Sigmoid colon (tissue), 7 donors: ENCODE results near the gene CYFIP2. TPM values are rescaled to one million over a fixed set of nuclear protein-coding genes. Genes with fewer than 3 reads are reported as not detected.

Experiments
- DNase-seq: peaks from one replicate; pipeline ENCODE4 v3.0.0-alpha.2; 2019
- H3K27ac ChIP-seq, 4 donors: fragments of 200-600 bp; sonication (generic); one replicate each; pipeline ENCODE4 v1.5.1; 2016 to 2019; ENCODE audit warnings: mild to moderate bottlenecking in 1 of 4
- H3K27me3 ChIP-seq, 3 donors: fragments of 200-600 bp; sonication (generic); one replicate each; pipeline ENCODE4 v1.5.1; 2019; ENCODE audit warnings: mild to moderate bottlenecking in 1 of 3
- H3K36me3 ChIP-seq, 4 donors: fragments of 200-600 bp; sonication (generic); one replicate each; pipeline ENCODE4 v1.5.1; 2016 to 2019
- H3K4me1 ChIP-seq, 4 donors: fragments of 200-600 bp; sonication (generic); one replicate each; pipeline ENCODE4 v1.5.1; 2017 to 2019
- H3K4me3 ChIP-seq, 4 donors: fragments of 200-600 bp; sonication (generic); one replicate each; pipeline ENCODE4 v1.5.1; 2017 to 2019; ENCODE audit warnings: mild to moderate bottlenecking in 2 of 4, moderate library complexity in 1 of 4
- H3K9me3 ChIP-seq, 4 donors: fragments of 200-600 bp in 3 of 4; sonication (generic) in 3 of 4; one replicate each; pipeline versions ENCODE4 v1.5.1 to v1.6.1; 2013 to 2019
- CTCF ChIP-seq, 4 experiments: fragments of 450-650 bp in 3 of 4; fragments of 200-600 bp in 1 of 4; IDR thresholded peaks; one replicate each; pipeline ENCODE4 v1.5.1; 2016 to 2019; ENCODE audit warnings: antibody characterized with exemption in 4 of 4, mild to moderate bottlenecking in 3 of 4, moderate library complexity in 2 of 4
- EP300 ChIP-seq, 4 donors: sonication (generic); formaldehyde crosslinking; IDR thresholded peaks; one replicate each; pipeline ENCODE4 v1.6.1; 2017; ENCODE audit warnings: antibody characterized with exemption in 4 of 4
- POLR2A ChIP-seq, 2 donors: fragments of 450-650 bp; IDR thresholded peaks; one replicate each; pipeline ENCODE4 v1.6.1; 2016; ENCODE audit warnings: antibody characterized with exemption in 2 of 2, mild to moderate bottlenecking in 2 of 2, moderate library complexity in 2 of 2
- POLR2AphosphoS5 ChIP-seq, 4 donors: sonication (generic); formaldehyde crosslinking; IDR thresholded peaks; one replicate each; pipeline ENCODE4 v1.6.1; 2017; ENCODE audit warnings: antibody characterized with exemption in 4 of 4
- WGBS, 2 donors: extraction: QIAGEN DNeasy Blood & Tissue Kit; methylation state at CpG; one replicate each; pipeline ENCODE4 v1.1.7; 2013; 5-methylcytosine and 5-hydroxymethylcytosine counted together
- intact Hi-C: fragments of 100-400 bp; cut with DNase I; formaldehyde crosslinking; loops from one replicate; pipeline ENCODE4 v1.15.1; 2023
- polyA plus RNA-seq, 3 donors: library from polyadenylated mRNA; stranded (reverse); fragments of 200-250 nt; gene quantifications; one replicate each; pipeline ENCODE4 v1.2.3, GENCODE V29; 2013
- total RNA-seq, 4 donors: library from RNA; depleted of rRNA; stranded (reverse); fragments of >200 nt; gene quantifications; one replicate each; pipeline ENCODE4 v1.1.0, GENCODE V29; 2016
- donor health status: healthy with polysubstance abuse.
- donor health status: Bipolar disorder and iron deficiency.
- donor health status: healthy.

The CYFIP2 gene
- total and polyA plus RNA-seq, 7 donors: 4.8 to 38.1 (median 27.5) TPM

DNA sequence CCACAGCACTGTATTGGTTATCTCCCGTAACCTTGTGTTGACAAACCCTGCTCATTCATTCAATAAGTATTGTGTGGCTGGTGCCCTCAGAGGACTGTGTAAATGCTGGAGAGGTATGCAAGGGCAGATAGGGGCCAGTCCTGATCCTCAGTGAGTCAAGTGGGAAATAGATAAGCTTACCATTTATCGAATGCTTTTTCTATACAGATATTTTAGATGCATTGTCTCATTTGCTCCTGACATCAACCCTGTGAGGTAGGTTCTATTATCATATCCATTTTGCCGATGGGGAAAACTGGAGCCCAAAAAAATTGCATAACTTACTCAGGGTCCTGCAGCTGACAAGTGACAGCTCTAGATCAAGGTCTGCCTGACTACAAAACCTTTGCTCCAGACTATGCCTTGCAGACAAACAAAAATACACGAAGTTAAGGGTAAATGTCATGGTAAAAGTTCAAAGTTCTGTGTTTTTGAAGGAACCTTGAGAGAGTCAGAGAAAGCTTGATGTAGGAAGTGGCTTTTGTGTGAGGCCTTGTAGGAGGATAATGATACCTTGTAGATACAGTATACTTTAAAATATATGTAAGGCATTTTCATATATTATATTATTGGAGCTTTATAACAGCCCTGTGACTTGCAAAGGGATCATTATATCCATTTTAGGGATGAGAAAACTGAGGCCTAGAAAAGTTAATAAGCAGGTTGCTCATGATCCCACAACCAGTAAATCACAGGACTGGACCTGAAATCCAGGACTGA lies 22.7 kb downstream of the CYFIP2 start:
- Histone ChIP-seq H3K27ac (no peak overlapping the region), H3K4me3 (no peak overlapping the region), H3K27me3 (no peaks in the 10 kb centered on the region), H3K4me1 (no peaks in the 10 kb centered on the region), H3K9me3 (no peaks in the 10 kb centered on the region), H3K36me3 (no peaks in the 10 kb centered on the region)
- no peak for TF ChIP-seq POLR2A (IDR thresholded peaks at IDR 0.05)
- TF ChIP-seq CTCF (IDR thresholded peaks at IDR 0.05): no peak
- no peak for DNase-seq
- WGBS, 2 donors: 76 to 77% methylated on average over 4 of the region's 4 CpGs
- intact Hi-C loops: no loop called here

GRCh38 chr5:157289164-157289819 lies 23.4 kb downstream of the CYFIP2 start:
- no peak for DNase-seq
- Histone ChIP-seq H3K4me3 (no peak overlapping the region), H3K36me3 (no peaks in the 10 kb centered on the region), H3K27me3 (no peaks in the 10 kb centered on the region), H3K27ac (no peak overlapping the region), H3K9me3 (no peaks in the 10 kb centered on the region), H3K4me1 (no peaks in the 10 kb centered on the region)
- intact Hi-C loops: no loop called here
- TF ChIP-seq POLR2A (IDR thresholded peaks at IDR 0.05) (no peak), EP300 (IDR thresholded peaks at IDR 0.05) (no peak), POLR2AphosphoS5 (IDR thresholded peaks at IDR 0.05) (no peak), CTCF (IDR thresholded peaks at IDR 0.05) (no peak)
- 89 to 93% methylated on average over 9 of the region's 9 CpGs for WGBS, 2 donors

GRCh38 chr5:157290156-157290980 lies 24.4 kb downstream of the CYFIP2 start:
- no peak overlapping the region for H3K4me3 ChIP-seq
- H3K27ac ChIP-seq: no peak overlapping the region
- H3K4me1 ChIP-seq: no peaks in the 10 kb centered on the region
- WGBS, 2 donors: 89 to 90% methylated on average over 6 of the region's 6 CpGs
- intact Hi-C loops: no loop called here
- no peaks in the 10 kb centered on the region for H3K9me3 ChIP-seq
- no peak for DNase-seq
- no peak for TF ChIP-seq POLR2AphosphoS5 (IDR thresholded peaks at IDR 0.05)
- no peak for TF ChIP-seq POLR2A (IDR thresholded peaks at IDR 0.05)
- no peak for TF ChIP-seq CTCF (IDR thresholded peaks at IDR 0.05)
- TF ChIP-seq EP300 (IDR thresholded peaks at IDR 0.05): no peak
- H3K36me3 ChIP-seq: no peaks in the 10 kb centered on the region
- no peaks in the 10 kb centered on the region for H3K27me3 ChIP-seq

DNA sequence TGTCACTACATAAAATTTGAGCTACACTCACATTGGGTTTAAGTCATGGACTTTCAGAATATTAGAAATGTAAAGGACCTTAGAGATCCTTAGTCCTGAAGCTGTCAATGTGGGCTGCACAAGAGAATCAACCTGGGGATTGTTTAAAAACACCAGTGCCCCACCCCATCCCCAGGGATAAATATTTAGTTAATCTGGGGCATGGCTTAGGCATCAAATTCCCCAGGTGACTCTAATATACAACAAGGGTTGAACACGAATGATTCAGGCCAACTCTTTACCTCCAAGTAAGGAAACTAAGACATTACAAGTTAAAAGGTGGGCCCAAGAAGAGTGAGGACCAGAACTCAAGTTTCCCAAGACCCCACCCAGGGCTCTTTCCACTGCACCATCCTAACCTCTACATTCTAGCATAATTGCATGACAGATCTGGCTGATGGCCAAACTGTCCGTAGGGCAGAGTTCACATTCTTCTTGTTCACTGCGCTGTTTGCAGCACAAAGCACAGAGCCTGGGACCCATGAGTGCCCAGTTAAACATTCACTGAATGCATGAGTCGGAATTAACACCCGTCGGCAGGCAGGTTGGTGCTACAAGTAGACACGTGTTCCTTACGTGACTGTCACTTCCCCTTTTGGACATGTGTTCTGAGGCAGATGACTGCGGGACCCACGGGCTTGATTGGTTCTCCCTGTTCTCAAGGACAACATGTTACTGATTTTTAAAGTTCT lies 25.2 kb downstream of the CYFIP2 start:
- WGBS, 2 donors: 16 to 45% methylated on average over 10 of the region's 10 CpGs
- TF ChIP-seq POLR2AphosphoS5 (IDR thresholded peaks at IDR 0.05) (no peak), CTCF (IDR thresholded peaks at IDR 0.05) (no peak), POLR2A (IDR thresholded peaks at IDR 0.05) (no peak), EP300 (IDR thresholded peaks at IDR 0.05) (no peak)
- no peaks in the 10 kb centered on the region for H3K36me3 ChIP-seq
- no peaks in the 10 kb centered on the region for H3K9me3 ChIP-seq
- DNase-seq: no peak
- H3K4me1 ChIP-seq: no peaks in the 10 kb centered on the region
- no peaks in the 10 kb centered on the region for H3K27me3 ChIP-seq
- intact Hi-C loops: no loop called here
- no peak overlapping the region for H3K4me3 ChIP-seq
- no peak overlapping the region for H3K27ac ChIP-seq
